ENCODE data around the gene ZNF385D.
"Not testable (repeated sequence)": the region's sequence is repeated elsewhere in the genome, so short reads cannot be mapped to it uniquely, and the experiment has no call there.

ZNF385D gene

DNA sequence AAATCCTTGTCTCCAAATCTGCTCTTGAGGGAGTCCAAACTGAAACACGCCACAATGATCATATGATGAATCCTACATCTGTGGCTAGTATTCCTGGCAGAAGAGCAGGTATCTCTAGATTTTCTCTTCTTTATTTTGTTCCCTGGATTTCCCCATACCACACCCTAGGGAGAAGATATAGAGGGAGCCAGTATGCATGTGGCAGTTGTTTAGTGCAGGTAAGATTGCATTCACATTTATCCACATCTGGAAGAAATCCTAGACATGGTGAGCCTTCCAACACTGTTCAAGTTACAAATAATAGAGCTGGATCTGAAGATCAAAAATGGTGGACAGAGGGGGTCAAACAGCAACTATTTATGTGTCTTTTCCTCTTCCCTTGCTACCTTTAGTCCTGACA, 316.7 kb downstream of the ZNF385D start:
- no peak for DNase-seq

DNA sequence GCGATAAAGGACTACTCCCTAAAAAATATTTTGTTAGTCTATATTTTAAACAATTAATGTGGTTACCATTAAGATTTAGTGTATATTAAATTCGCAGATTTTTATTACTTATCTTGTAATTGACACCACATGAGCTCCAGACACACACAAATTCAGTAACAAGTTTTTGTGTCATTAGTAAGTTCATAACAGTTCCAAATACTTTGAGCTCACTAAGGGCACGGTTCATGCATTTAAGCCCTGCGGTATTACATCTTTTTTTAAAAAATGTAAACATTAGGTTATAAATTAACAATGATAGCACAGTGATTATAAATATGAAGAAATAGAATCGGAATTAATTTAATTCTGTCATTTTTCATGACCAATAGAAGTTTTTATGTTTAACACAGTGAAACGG, 317.3 kb downstream of the ZNF385D start:
- no peak for DNase-seq

DNA sequence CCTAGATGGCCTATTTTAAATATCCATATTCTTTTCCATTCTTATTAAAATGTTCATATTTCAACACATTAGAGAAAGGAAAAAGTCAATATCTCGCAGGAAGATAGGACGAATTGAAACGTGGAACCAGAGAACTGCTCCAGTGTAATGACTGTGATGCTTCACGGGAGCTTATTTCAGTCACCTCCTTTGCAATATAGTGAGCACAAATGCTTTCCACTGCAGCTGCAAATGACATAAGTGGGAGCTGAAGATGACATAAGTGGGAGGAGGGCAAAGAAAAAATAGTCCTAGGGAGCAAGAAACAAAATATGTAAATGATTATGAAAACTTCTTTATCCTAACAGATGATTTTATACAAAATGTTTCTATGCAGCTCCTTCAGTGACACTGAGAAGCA, 324.1 kb downstream of the ZNF385D start:
- no peak for DNase-seq

DNA sequence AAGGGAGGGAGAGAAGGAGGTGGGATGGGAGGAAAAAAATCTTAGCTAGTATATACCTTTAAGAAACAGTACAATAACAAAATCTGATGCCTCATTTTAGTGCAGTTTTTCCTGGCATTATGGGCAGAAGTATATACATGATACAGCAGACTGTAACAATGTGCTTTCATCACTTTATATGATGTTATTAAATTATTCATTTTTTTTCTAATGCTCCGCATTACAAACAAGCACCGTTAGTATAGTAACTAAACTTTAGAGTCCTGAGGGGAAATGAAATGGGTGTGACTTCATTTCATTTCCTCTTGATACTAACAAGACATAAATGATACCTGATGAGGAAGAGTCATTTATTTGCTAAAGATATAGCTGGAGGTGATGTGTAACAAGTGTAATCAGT, 325.3 kb downstream of the ZNF385D start:
- no peak for DNase-seq

DNA sequence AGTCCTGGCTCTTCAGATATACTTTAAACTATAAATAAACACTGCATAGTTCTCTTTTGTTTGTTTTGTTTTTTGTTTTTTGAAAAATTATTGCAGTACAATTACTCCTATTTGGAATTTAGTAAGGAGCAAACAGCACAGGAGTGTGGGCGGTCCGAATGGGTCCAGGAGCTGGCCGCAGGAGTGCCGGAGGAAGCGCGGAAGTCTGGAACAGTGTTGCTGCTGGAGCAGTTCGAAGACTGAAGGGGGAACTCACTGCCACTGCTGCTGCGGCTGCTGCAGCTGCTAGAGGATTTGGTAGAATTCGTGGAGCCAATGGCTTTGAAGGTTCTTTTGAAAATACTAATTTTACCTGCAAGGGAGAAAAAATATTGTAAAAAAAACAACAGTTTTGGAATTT, 329.9 kb downstream of the ZNF385D start:
- no peak for DNase-seq

DNA sequence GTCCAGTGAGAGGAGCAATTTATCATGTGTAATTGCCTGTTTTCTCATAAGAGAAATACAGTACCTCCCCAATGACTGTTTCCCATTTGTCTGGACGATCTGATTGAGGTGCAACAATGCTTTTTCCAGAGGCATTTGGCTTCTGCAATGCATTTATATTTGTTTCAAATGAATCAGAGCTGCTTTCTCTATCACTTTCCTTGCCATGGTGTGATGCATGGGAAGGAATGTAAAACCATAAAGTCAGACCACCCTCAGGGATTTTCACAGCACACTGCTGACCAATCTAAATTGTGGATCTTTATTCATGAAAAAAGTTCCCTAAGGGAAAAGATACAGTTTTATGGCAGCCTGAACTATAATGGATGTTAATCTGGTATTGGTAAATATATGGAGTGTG, 333.0 kb downstream of the ZNF385D start:
- no peak for DNase-seq

DNA sequence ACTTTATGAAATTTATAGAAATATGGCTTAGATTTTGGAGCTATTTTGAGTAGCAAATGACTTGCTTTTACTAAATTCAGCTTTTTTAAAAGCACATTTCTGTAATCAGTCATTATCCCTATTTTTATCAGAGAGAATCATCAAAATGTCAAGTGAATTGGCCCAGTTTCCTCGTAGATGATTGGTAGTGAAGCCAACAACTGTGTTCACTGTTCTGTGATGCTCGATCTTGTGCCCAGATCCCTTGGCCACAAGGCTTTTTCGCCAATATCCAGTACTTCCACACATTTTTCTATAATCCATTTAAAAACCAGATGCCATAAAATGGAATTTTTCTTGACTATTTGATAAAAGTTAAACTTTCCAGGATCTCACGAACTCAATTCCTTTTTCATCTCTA, 336.5 kb downstream of the ZNF385D start:
- DNase-seq: no peak

DNA sequence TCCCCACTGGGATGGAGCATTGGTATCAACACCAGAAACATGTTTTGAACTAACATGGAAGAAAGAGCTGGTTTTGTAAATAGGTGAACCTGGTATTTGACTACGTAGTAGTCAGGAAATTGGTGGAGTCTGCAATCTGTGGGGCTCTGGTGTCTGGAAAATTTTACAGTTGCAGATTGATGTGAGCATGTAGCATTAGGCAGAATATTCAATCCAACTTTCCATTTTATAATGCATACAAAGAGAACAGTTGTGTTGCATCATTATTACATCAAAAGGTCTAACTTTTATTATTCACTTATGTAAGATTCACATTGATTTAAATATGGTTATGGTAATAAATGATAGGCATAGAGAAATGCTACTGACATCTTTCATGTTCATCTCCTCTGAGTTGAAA, 340.0 kb downstream of the ZNF385D start:
- DNase-seq: no peak

DNA sequence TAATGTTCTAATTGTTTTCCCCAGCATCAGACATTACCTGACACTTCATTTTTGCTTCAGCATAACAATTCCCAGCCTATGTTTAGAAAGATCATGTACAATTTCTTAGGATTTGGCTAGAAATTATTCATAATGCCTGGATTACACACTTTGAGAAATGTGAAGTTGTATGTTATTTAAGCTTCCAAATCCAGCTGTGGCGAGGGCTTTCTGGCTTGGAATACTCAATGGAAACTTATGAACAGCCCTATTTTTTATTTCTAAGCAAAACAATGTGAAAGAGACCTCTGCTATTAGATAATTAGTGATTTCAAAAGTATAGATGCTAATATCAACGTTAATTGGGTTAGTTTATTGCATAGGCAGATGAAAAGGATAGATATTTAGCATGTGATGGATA, 341.6 kb downstream of the ZNF385D start:
- no peak for DNase-seq

DNA sequence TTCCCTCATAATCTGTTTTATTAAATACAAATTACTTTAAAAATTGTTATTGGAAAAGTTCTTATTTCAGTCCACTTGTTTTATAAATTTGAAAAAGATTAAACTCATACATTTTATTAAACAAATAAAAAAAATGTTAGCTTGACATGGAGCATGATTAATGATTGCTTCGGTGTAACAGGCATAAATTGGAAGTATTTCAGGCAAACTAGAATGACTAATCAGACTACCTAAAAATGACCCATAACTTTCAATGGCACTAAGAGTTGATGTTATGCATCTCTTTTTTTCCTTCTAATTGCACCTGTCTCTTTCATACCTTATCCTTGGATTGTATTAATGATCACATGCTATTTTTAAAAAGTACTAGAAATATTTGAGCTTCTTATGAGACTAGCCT, 343.3 kb downstream of the ZNF385D start:
- DNase-seq: no peak

DNA sequence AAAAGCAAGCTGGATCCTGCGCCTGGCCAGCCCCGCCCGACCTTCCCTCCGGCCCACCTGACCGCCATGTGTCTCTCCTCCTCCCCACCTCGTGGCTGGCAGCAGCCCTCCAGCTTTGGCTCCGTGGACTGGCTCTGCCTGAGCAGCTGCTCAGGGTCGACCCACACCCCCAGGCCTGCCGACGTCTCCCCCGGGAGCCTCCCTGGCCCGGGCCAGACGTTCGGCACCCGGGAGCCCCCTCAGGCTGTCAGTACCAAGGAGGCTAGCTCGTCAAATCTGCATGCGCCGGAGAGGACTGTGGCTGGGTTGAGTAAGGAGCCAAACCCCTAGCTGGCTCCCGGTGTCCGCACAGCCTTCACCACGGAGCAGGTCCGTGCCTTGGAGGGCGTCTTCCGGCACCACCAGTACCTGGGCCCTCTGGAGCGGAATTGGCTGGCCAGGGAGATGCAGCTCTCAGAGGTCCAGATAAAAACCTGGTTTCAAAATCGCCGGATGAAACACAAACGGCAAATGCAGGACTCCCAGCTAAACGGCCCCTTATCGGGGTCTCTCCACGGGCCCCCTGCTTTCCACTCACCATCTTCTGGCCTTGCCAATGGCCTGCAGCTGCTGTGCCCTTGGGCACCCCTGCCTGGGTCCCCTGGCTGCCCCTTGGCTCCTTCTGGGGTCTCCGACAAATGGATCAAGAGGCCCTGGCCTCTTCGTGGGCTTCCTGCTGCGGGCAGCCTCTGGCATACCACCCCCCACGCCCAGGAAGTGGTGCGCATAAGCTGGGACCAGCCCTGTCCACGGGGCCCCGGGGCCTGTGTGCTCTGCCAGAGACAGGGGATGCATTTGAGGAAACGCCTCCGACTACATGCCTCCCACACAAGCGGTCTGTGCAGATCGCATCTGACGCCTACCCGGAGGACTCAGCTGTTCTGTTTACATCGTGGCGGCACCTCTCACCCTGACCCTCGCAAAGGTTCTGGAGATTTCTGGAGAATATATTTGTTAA, 345.0 kb downstream of the ZNF385D start:
- no peak for DNase-seq

DNA sequence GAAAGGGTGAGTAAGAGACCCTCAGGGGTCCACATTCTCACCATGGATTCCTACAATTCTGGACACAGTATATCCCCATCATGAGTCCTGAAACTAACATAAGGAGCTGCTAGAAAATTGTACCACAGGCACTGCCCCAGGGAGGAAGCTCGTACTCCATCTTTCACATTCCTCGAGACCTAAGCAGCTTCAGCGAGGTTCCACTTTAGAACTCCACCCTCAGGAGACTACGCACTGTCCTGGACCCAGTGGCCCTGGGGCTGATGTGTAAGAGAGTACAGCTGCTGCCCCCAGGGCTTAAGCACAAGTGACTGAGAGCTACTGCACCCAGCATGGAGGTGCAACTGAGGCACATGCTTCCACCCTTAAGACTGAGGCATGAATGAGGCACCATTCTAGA, 352.5 kb downstream of the ZNF385D start:
- no peak for DNase-seq

DNA sequence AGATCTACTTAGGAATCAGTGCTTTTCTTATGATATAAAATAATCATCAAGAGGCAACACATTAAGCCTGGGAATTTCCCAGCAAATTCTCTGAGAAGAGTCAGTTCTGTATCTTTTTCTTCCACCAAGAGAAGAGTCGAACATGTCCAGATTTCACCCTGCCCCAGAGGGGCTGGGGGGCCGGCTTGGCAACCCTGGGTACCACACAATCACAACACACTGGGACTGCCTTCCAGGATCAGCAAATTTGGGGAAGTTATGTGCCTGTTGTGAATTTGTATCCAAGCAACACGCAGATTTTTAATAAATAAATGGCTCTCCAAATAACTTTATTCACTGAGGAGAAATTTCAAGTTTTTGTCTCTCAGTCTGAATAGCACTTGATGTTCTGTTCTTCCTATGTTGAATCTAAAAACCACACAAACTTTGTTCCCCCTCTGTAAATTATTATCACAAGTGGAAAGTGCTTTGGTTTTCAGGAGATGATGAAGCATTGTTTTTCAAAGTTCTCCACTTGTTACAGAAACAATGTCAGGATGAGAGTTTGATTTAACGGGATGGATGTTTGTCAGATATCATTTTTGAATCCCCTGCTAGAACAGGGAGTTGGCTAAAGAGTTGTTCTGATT, 357.2 kb downstream of the ZNF385D start:
- no peak for DNase-seq

DNA sequence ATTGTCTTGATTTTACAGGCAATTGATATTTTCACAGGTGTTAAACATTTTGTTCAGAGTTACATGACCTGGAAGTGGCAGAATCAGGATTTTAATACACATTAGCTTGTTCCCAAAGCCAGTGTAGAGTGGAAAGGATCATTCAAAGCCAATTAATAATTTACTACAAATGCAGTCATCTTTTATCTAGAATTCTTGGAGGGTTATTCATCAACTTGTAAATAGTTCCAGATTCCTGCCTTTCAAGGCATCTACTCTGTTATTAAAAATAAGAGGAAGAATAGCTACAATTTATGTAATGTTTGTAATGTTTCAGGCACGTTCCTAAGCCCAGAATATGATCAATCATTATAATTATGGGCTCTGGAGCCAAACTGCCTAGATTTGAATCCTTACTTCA, 358.5 kb downstream of the ZNF385D start:
- DNase-seq: no peak

DNA sequence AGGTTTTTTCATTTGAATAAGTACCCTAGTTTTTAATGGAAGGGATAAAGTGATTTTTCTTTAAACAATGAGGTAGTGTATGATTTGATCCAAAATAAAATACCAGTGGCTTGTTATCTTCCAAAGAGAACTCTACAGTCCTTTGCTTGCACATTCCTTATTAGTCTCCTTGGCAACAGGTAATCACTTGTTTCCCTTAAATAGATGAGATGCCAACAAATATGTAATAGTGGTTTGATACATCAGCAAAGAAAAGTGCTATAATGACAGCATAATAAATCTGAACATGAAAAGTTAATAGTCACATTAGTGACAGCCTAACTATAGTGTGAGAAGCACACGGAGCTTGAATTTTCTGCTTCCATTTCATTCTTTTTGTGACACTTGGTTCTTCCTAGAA, 360.2 kb downstream of the ZNF385D start:
- DNase-seq: no peak

DNA sequence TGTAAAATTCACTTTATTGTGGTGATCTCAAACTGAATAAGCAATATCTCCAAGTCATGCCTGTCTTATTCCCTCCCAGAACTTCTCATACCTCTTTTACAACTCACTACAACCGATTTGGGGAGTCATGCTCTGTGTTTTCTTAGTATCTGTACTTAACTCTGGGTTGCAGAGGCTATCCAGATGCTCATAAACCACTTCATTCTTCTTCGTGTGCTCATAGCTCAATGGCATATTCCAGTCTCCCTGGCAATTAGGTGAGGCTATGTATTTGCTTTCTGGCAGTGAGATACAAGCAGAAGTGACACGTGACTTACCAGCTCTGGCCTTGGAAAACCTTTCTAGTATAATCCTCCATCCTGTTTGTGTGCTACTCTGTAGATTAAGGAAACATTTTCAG, 360.9 kb downstream of the ZNF385D start:
- DNase-seq: no peak

DNA sequence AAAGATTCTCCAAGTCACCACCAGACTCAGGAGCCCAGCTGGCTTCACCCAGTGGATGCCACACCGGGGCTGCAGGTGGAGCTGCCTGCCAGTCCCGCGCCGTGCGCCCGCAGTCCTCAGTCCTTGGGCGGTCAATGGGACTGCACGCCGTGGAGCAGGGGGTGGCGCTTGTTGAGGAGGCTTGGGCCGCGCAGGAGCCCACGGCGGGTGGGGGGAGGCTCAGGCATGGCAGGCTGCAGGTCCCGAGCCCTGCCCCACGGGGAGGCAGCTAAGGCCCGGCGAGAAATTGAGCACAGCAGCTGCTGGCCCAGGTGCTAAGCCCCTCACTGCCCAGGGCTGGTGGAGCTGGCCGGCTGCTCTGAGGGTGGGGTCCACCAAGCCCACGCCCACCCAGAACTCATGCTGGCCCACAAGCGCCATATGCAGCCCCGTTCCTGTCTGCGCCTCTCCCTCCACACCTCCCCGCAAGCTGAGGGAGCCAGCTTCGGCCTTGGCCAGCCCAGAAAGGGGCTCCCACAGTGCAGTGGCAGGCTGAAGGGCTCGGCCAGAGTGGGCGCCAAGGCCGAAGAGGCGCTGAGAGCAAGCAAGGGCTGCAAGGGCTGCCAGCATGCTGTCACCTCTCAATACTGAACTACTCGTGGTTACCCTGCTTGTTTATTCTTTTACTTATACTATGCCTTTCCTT, 363.7 kb downstream of the ZNF385D start:
- not testable (repeated sequence) for DNase-seq

DNA sequence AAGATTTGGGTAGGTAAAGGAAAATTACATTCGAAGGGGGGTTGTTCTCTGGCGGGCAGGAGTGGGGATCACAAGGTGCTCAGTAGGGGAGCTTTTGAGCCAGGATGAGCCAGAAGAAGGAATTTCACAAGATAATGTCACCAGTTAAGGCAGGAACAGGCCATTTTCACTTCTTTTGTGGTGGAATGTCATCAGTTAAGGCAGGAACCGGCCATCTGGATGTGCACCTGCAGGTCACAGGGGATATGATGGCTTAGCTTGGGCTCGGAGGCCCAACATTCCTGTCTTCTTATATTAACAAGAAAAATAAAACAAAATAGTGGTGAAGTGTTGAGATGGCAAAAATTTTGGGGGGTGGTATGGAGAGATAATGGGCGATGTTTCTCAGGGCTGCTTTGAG, 373.0 kb downstream of the ZNF385D start:
- not testable (repeated sequence) for DNase-seq

DNA sequence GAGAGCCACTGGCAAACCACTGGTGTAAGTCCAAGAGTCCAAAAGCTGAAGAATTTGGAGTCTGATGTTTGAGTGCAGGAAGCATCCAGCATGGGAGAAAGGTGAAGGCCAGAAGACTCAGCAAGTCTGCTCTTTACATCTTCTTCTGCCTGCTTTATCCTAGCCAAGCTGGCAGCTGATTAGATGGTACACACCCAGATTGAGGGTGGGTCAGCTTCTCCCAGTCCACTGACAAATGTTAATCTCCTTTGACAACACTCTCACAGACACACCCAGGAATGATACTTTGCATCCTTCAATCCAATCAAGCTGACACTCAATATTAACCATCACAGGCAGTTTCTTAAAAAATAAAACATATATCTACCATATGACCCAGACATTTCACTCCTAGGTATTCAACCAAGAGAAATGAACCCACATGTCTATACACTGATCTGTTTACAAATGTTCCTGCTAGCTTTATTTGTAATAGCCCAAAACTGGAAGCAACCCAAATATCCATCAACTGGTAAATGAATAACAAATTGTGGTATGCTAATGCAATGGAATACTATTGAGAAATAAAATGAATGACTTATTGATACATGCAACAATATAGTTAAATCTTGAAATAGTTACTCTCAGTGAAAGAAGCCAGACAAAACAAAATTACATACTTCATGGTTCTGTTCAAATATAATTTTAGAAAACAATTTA, 373.8 kb downstream of the ZNF385D start:
- DNase-seq: no peak

DNA sequence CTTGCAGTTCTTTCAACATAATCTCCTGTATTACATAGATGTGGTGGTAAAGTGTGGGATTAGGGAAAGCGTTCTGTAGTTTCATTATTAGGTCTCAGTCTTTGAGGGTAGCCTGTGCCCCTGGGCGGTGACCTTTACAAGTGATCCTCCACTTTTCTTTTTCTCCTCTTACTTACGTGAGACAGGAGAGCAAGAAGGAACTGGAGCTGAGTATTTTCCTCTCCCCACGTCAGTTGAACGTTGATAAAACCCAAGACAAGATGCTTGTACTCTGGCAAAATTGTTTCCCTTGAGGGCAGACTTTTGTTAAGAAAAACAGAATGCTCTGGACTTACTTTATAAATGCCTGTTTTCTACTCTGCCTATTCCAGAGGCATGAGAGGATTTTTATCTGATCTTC, 378.7 kb downstream of the ZNF385D start:
- no peak for DNase-seq

Measured in activated CD4-positive, alpha-beta T cell treated with anti-CD3 and anti-CD28 coated beads, Interleukin-2, amount 50 U/mL, for 1 hour (primary cell).